SK-N-DZ (cell line): ENCODE data around the gene GTPBP1.

ENCODE experiments used
- DNase-seq: peaks from one replicate; pipeline ENCODE4 v3.0.0-alpha.2; 2015; ENCODE audit warnings: low spot score

The GTPBP1 gene

DNA sequence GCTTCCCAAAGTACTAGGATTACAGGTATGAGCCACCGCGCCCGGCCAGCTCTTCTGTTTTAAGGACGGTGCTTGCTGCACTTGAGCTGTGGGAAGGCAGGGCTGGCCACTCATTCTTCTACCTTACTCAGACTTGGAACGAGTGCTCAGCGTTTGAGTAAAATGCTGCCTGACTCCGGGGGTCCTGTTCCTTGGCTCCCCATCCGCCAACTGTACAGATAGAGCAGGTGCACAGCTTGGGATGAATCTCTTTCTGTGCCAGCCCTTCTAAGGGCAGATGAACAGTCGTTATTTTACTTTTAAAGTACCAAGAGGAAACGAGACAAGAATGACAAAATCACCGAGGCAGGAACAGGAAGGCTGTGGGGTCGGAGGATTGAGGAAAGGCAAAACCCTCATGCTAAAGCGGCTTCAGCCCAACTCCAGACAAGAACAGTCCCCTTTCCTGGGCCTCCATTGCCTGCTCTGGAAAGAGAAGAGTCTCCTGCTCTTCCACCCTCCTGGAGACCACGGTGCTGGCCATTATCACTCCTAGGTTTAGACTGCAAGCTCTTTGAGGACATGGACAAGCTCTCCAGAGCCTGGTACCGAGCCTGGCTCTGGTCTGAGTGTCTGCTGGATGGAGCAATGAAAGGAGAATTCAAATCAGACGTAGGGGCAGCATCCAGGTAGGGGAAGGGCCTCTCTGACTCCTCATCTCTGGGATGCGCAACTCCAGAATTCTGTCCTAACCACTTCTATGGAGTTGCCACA is 51.1 kb downstream of the GTPBP1 start:
- DNase-seq: no peak

DNA sequence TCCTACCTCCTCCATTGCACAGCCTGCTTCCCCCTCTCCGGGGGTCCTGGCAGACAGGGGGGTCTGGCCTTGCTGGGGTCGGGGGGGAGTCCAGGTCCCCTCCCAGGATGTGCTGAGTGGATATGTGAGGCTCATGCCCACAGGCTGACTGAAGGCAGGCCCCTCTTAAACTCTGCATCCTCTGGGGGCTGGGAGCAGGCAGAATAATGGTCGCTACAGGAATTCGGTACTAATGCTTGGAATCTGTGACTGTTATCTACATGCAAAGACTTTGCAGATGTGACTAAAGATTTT is 51.7 kb downstream of the GTPBP1 start:
- DNase-seq: no peak

DNA sequence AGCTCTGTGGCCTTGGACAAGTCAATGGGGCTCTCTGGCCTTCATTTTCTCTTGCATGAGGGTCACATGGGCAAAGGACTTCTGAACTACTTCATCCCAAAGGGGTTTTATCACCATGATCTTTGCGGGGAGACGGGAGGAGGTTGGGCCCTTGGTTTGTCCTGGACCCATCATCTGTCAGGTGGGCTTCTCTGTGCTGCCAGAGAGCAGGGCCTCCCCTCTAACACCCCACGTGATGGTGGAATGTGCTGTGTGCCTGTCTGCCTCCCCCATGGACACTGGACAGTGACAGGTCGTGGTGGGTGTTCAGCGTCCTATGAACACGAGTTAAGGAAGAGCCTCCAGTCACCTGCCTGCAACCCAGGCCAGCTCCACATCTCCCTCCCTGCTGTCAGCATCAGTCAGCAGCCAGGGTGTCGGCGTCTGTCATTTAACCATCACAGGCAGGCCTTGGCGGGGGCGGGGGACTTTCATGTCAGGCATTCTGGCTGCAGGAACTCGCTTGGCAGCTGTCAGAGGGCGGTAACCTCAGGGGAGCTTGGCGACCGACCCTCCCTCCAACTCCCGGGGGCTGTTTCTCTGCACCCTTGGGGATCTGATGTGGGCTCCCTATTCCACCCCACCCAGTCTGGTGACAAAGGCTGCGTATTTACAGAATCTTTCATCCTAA is 52.7 kb downstream of the GTPBP1 start:
- peak; percentile 45 for DNase-seq

DNA sequence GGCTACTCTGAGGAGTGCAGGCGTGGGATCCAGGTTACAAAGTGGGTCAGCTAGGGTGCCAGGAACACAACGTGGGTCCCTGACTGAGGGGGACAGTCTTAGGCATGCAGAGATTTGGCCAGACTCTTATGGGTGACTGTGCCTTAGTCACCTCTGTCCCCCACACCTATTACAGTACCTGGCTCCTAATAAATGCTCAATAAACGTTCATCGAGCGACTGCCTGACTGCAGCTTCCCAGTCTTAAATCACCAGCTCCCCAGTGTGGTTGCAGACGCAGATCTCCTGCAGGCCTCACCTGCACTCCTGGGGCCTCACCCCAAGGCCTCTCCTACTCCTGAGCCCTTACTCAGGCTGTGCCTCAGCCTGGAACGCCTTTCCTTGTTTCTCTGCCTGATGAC is 53.3 kb downstream of the GTPBP1 start:
- DNase-seq: no peak

DNA sequence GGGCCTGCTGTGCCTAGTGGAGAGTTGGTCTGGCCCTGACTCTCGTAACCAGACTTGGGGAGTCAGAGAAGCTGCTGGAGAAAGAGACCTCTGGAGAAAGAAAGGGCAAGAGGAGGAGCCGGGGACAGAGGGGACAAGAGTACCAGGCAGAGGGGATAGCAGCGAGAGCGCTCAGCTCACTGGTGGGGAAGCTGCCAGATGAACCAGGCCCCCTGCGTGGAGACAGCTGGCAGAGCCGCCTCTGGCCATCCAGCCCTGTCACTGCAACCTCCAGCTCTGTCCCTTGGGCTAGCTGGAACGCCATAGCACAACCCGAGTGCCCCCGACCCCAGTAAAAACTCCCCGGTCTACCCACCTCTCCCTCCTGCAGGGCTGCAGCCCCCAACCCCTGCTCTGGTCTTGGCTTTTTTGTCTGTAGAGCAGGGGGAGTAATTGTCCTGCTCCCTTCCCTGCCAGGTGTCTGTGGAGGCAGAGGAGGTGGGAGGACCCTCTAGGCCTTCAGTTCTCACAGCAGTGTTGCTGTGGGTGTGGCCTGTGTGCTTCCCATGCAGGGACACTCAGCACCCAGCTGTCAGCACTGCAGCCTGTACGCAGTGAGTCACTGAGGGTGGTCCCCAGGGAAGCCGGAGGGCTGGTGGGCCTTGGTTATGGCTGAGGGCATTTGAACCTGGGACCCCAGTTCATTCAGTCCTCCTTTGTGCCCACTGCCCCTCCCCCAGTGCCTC is 54.9 kb downstream of the GTPBP1 start:
- peak; percentile 68 for DNase-seq

DNA sequence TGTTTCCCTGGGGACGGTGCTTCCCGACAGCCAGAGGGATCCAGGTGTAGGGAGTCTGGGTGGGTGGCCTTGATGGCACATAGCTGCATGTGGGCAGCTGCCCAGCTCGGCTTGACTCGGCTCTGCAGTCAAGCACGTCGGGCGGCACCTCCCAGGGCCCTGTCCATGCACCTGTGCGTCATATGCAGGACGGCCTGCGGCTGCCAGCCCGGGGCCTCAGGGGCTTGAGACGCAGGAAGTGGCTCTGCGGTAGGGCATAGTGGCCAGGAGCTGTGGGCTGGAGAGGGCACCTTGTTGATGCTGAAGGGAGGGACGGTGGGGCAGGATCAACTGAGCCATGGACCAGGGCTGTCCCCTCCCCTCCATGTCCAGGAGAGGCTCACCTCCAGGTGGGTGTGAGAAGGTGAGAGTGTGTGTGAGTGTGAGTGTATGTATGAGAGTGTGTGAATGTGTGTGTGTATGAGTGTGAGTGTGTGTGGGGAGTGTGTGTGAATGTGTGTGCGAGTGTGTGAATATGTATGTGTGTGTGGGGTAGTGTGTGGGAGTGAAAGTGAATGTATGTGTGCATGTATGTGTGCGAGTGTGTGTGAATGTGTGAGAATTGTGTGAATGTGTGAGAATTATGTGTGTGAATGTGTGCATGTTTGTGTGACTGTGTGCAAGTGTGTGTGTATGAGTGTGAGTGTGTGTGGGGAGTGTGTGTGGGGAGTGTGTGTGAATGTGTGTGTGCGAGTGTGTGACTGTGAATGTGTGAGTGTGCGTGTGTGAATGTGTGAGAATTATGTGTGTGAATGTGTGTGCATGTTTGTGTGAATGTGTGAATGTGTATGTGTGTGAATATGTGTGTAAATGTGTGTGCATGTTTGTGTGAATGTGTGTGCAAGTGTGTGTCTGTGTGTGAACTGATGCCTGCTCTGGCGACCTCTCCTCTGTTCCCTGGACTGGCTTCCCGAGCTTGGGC is 55.7 kb downstream of the GTPBP1 start:
- DNase-seq: no peak

DNA sequence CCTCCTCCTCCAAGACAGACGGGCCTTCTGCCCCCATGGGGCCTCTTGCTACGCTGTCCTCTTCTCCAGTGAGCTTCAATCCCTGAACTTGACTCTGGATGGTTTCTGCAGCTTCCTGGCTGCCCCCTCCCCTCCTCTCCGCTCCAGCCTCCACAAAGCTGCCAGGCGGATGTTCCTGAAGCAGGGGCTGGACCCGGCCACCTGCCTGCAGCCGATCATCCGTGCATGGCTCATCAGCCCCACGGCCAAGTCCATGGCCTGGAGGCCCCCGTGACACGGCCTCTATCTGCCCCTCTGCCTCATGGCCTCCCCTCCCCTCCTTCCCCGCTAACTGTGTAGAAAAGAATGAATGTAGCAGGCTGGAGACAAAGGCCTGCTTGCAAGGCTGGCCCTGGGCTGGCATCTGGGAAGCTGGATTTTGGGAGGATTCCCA is 56.8 kb downstream of the GTPBP1 start:
- peak; percentile 64 for DNase-seq

GRCh38 chr22:38766076-38766777 is 60.5 kb downstream of the GTPBP1 start:
- DNase-seq: peak; percentile 81

DNA sequence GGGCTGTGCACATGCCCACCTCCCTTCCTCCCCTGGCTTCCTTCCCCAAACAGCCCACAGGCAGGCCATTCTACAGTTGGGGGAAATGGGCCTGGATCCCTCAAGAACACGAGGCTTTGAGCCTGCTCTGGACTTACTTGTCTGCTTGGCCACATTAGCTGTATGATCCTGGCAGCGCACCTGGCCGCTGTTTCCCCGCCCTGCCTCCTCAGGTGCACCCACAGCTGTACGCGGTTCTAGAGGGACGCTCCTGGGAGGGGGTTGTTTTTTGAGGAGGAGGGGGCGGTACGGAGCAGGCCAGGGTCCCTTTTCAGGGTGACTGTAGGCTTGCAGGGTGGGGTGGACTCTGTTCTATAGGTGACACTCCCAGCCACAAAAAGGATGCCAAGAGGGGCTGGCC is 61.6 kb downstream of the GTPBP1 start:
- DNase-seq: no peak

GRCh38 chr22:38768036-38768435 is 62.3 kb downstream of the GTPBP1 start:
- DNase-seq: no peak

GRCh38 chr22:38770257-38770949 is 64.7 kb downstream of the GTPBP1 start:
- no peak for DNase-seq

GRCh38 chr22:38772623-38772873 is 66.8 kb downstream of the GTPBP1 start:
- DNase-seq: no peak

- no peak for DNase-seq
Observed at GRCh38 chr22:38773363-38773946, 67.7 kb downstream of the GTPBP1 start.

DNA sequence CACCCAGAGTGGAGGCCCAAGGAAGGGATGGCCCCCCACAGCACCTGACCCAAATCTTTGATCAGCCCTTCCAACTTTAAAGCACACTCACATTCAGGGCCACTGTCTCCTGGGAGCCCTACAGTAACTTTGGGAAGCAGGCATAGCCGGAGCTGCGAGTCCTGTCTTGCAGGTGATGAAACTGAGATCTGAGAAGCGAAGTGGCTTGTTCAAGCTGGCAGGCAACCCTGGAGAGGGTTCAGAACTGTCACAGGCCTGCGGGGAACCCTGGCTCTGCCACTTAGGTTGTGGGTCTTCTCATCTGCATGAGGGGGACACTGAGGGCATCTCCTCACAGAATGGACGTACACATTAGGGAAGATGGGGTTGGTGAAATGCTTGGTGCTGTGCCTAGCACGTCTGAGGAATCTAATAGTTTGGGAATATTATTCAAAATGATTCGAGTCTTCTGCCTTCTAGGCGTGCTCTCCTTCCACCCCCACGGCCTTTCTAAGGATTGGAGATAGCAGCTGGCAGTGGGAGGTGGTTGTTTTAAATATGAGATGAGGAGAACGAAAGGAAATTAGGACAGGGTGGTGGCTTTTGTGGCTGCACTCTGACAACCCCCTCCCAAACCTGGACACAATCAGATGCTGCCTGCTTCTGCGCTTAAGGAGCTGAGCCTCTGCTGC is 68.9 kb downstream of the GTPBP1 start:
- no peak for DNase-seq

DNA sequence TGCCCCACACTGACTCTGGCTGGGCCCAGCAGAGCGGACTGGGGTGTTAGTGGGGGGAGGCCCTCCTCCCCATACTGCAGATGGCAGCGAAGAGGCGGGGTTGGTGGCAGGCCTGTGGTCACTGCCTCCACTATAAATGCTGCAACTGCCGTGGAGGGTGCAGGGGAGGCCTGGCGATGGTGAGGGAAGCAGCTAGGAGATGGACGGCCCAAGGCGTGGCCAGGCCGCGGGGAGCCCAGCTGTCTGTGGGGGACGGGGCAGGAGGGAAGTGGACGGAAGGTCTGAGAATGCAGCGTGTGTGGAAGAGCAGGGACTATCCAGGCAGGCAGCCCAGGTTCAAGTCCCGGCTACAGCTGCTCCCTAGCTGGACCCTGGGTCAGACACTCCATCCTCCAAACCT is 69.9 kb downstream of the GTPBP1 start:
- DNase-seq: no peak

- DNase-seq: no peak
Observed at GRCh38 chr22:38776086-38776485, 70.3 kb downstream of the GTPBP1 start.

DNA sequence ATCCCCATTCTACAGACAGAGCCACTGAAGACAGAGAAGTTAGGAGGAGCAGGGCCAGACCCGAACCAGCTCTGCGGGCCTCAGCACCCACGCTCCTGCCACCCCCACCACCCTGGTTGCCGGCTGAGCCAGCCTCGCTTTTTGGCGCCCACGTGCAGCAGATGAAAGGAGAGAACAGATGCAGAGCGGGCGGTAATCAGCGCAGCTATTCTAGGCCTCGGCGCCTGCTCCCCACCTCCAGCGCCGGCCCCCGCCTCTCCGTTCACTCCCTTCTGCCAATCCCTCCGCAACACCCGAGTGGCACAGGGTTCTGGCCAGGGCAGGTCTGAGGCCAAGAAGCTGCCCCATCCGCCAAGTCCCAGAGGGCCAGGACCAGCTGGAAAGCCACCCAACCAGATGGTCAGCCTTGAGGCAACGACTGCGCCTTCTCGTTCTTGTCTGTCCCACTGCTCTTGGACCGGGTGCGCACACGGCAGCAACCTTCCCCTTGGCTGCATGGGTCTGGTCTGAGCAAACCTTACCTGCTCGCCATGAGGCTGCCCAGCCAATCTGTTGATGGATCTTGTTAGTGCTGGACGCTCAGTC is 71.4 kb downstream of the GTPBP1 start:
- no peak for DNase-seq

GRCh38 chr22:38781033-38781432 is 75.3 kb downstream of the GTPBP1 start:
- no peak for DNase-seq

GRCh38 chr22:38782402-38783094 is 76.8 kb downstream of the GTPBP1 start:
- peak; percentile 75 for DNase-seq
